CD4-positive, alpha-beta memory T cell (primary cell): ENCODE results near the gene IRF8. TPM values are rescaled to one million over a fixed set of nuclear protein-coding genes. Genes with fewer than 3 reads are reported as not detected.
"Not testable (repeated sequence)": the region's sequence is repeated elsewhere in the genome, so short reads cannot be mapped to it uniquely, and the experiment has no call there.

Source experiments
- CTCF ChIA-PET: fragments of 350-600 bp; sonication (Branson Sonifier 250); formaldehyde crosslinking; loops from one replicate; lab custom pipeline; 2021; ENCODE audit warnings: inconsistent platforms; ENCODE audit not compliant: partially characterized antibody; lab: Charles Lee
- POLR2A ChIA-PET: fragments of 350-600 bp; sonication (Branson Sonifier 250); formaldehyde crosslinking; loops from one replicate; lab custom pipeline; 2021; ENCODE audit not compliant: partially characterized antibody; lab: Charles Lee
- DNase-seq, 5 donors: peaks; one replicate each; pipeline versions ENCODE4 v3.0.0 to v3.0.0-alpha.2; 2020 to 2022; ENCODE audit warnings: mixed read lengths in 1 of 5
- H3K27ac ChIP-seq: one replicate; pipeline ENCODE4 v1.7.0; 2013; ENCODE audit warnings: low read depth, low read length
- H3K27me3 ChIP-seq: 2 replicates; pipeline ENCODE4 v1.7.0; 2013; ENCODE audit warnings: mild to moderate bottlenecking, low read length, moderate library complexity; ENCODE audit not compliant: insufficient read depth
- H3K36me3 ChIP-seq: 2 replicates; pipeline ENCODE4 v1.7.0; 2013; ENCODE audit warnings: mild to moderate bottlenecking, low read length, moderate library complexity; ENCODE audit not compliant: insufficient read depth
- H3K4me1 ChIP-seq: 2 replicates; pipeline ENCODE4 v1.7.0; 2013; ENCODE audit warnings: mild to moderate bottlenecking, low read length, moderate library complexity; ENCODE audit not compliant: insufficient read depth
- H3K4me3 ChIP-seq, 2 donors: one replicate each; pipeline ENCODE4 v1.7.0; 2013; ENCODE audit warnings: low read length in 2 of 2, mild to moderate bottlenecking in 1 of 2
- H3K9me3 ChIP-seq, 2 donors: one replicate each; pipeline ENCODE4 v1.7.0; 2013; ENCODE audit warnings: low read length in 2 of 2, control low read depth in 1 of 2; ENCODE audit not compliant: control insufficient read depth in 1 of 2
- H3K27ac Mint-ChIP-seq, 7 donors: one replicate each; pipeline ENCODE4 v1.8.0; 2020 to 2021; ENCODE audit warnings: mixed read lengths in 7 of 7, mild to moderate bottlenecking in 6 of 7, inconsistent platforms in 3 of 7, moderate library complexity in 3 of 7
- H3K27me3 Mint-ChIP-seq, 2 donors: one replicate each; pipeline ENCODE4 v1.8.0; 2020 to 2021; ENCODE audit warnings: mixed read lengths in 2 of 2
- H3K36me3 Mint-ChIP-seq, 2 donors: one replicate each; pipeline ENCODE4 v1.8.0; 2020 to 2021; ENCODE audit warnings: mixed read lengths in 2 of 2, inconsistent platforms in 1 of 2, mild to moderate bottlenecking in 1 of 2
- H3K4me1 Mint-ChIP-seq, 4 donors: one replicate each; pipeline ENCODE4 v1.8.0; 2020 to 2021; ENCODE audit warnings: mixed read lengths in 4 of 4, mild to moderate bottlenecking in 1 of 4
- H3K4me3 Mint-ChIP-seq, 8 donors: one replicate each; pipeline ENCODE4 v1.8.0; 2020 to 2021; ENCODE audit warnings: mixed read lengths in 8 of 8, mild to moderate bottlenecking in 7 of 8, moderate library complexity in 6 of 8, inconsistent platforms in 3 of 8
- H3K9me3 Mint-ChIP-seq, 8 donors: one replicate each; pipeline ENCODE4 v1.8.0; 2020 to 2021; ENCODE audit warnings: mixed read lengths in 8 of 8, mild to moderate bottlenecking in 5 of 8, inconsistent platforms in 3 of 8, moderate library complexity in 1 of 8
- intact Hi-C: fragments of 100-400 bp; cut with micrococcal nuclease; formaldehyde crosslinking; loops from one replicate; pipeline ENCODE4 v1.15.1; 2023
- polyA plus RNA-seq, 2 donors: library from polyadenylated mRNA; unstranded; fragments of 300-500 nt; fragmentation: Illumina TruSeq; gene quantifications; one replicate each; pipeline ENCODE4 v1.2.3, GENCODE V29; 2021
- total RNA-seq, 2 experiments: library from RNA; stranded (reverse); gene quantifications; one replicate each; pipeline ENCODE4 v1.2.3, GENCODE V29; 2021

The IRF8 gene
- total and polyA plus RNA-seq, 4 experiments from 2014 or later = 0.48 to 4.0 (median 1.4) TPM

- Mint-ChIP-seq H3K9me3 (peaks cover 0 to 2% (median 0%) of the 10 kb centered on the region in 8 donors), H3K4me1 (peaks cover 19 to 32% (median 23%) of the 10 kb centered on the region in 4 donors), H3K36me3 (peaks cover 0 to 4% of the 10 kb centered on the region in 2 donors), H3K4me3 (no peak overlapping the region), H3K27ac (no peak overlapping the region), H3K27me3 (peaks cover 8 to 16% of the 10 kb centered on the region in 2 donors)
- no peak overlapping the region for H3K4me3 ChIP-seq
- CTCF ChIA-PET = interaction anchor here (1.5 kb wide), 1 partner anchor 84 kb away, joined by 6 read pairs; no protein-coding TSS in a partner anchor
- H3K27ac ChIP-seq = no peak overlapping the region
- no peaks in the 10 kb centered on the region for H3K27me3 ChIP-seq
- DNase-seq = no peak
- H3K36me3 ChIP-seq = no peaks in the 10 kb centered on the region
- POLR2A ChIA-PET = no interaction called here
- intact Hi-C loops = no loop called here
- no peaks in the 10 kb centered on the region for H3K9me3 ChIP-seq
- H3K4me1 ChIP-seq = peaks cover 24% of the 10 kb centered on the region
Measured at GRCh38 chr16:85905110-85906095, 6.4 kb downstream of the IRF8 start.

GRCh38 chr16:85906349-85906748 lies 7.4 kb downstream of the IRF8 start:
- ChIA-PET POLR2A (no interaction called here), CTCF (interaction anchor here (1.5 kb wide), 1 partner anchor 85 kb away, joined by 6 read pairs; no protein-coding TSS in a partner anchor)
- intact Hi-C loops = no loop called here
- Histone ChIP-seq H3K4me1 (peaks cover 24% of the 10 kb centered on the region), H3K36me3 (no peaks in the 10 kb centered on the region), H3K9me3 (no peaks in the 10 kb centered on the region), H3K4me3 (no peak overlapping the region), H3K27ac (no peak overlapping the region), H3K27me3 (no peaks in the 10 kb centered on the region)
- no peak for DNase-seq
- no peak overlapping the region for H3K4me3 Mint-ChIP-seq
- H3K4me1 Mint-ChIP-seq = peaks cover 18 to 32% (median 21%) of the 10 kb centered on the region in 4 donors
- H3K9me3 Mint-ChIP-seq = peaks cover 0 to 2% (median 0%) of the 10 kb centered on the region in 8 donors
- H3K27me3 Mint-ChIP-seq = peaks cover 4 to 9% of the 10 kb centered on the region in 2 donors
- no peak overlapping the region for H3K27ac Mint-ChIP-seq
- H3K36me3 Mint-ChIP-seq = peaks cover 0 to 4% of the 10 kb centered on the region in 2 donors

- H3K9me3 ChIP-seq, H3K27ac ChIP-seq, H3K4me3 Mint-ChIP-seq, H3K27me3 ChIP-seq, H3K4me3 ChIP-seq, H3K27me3 Mint-ChIP-seq, H3K36me3 Mint-ChIP-seq, H3K9me3 Mint-ChIP-seq, H3K36me3 ChIP-seq, DNase-seq, intact Hi-C loops, CTCF ChIA-PET, POLR2A ChIA-PET, H3K27ac Mint-ChIP-seq: not testable (repeated sequence)
- peaks cover 14 to 24% (median 16%) of the 10 kb centered on the region in 4 donors for H3K4me1 Mint-ChIP-seq
- H3K4me1 ChIP-seq = peaks cover 18% of the 10 kb centered on the region
Measured at GRCh38 chr16:85907231-85907630, 8.3 kb downstream of the IRF8 start.

GRCh38 chr16:85908444-85908843 lies 9.5 kb downstream of the IRF8 start:
- H3K27me3 ChIP-seq = no peaks in the 10 kb centered on the region
- ChIA-PET CTCF (no interaction called here), POLR2A (interaction anchor here (1.8 kb wide), 1 partner anchor 9 kb away, joined by 4 read pairs; the partner anchor contains the start of gene IRF8)
- Mint-ChIP-seq H3K4me1 (peaks cover 3 to 12% (median 4%) of the 10 kb centered on the region in 4 donors), H3K4me3 (no peak overlapping the region), H3K27me3 (no peaks in the 10 kb centered on the region), H3K36me3 (peaks cover 0 to 4% of the 10 kb centered on the region in 2 donors), H3K9me3 (peaks cover 0 to 2% (median 0%) of the 10 kb centered on the region in 8 donors), H3K27ac (no peak overlapping the region)
- no peaks in the 10 kb centered on the region for H3K9me3 ChIP-seq
- intact Hi-C loops = no loop called here
- no peak overlapping the region for H3K4me3 ChIP-seq
- no peak for DNase-seq
- H3K36me3 ChIP-seq = no peaks in the 10 kb centered on the region
- H3K27ac ChIP-seq = no peak overlapping the region
- peaks cover 6% of the 10 kb centered on the region for H3K4me1 ChIP-seq

GRCh38 chr16:85908889-85909589 lies 10.1 kb downstream of the IRF8 start:
- H3K27ac Mint-ChIP-seq = no peak overlapping the region
- peaks cover 0 to under 1% (median 0%) of the 10 kb centered on the region in 8 donors for H3K9me3 Mint-ChIP-seq
- ChIA-PET CTCF (no interaction called here), POLR2A (interaction anchor here (1.8 kb wide), 1 partner anchor 10 kb away, joined by 4 read pairs; the partner anchor contains the start of gene IRF8)
- no peaks in the 10 kb centered on the region for H3K9me3 ChIP-seq
- H3K4me3 ChIP-seq = no peak overlapping the region
- intact Hi-C loops = no loop called here
- H3K27me3 Mint-ChIP-seq = no peaks in the 10 kb centered on the region
- no peak for DNase-seq
- no peaks in the 10 kb centered on the region for H3K36me3 ChIP-seq
- peaks cover 0 to 4% of the 10 kb centered on the region in 2 donors for H3K36me3 Mint-ChIP-seq
- no peaks in the 10 kb centered on the region for H3K4me1 ChIP-seq
- no peak overlapping the region for H3K27ac ChIP-seq
- no peak overlapping the region for H3K4me3 Mint-ChIP-seq
- H3K4me1 Mint-ChIP-seq = peaks cover 0 to 6% (median 0%) of the 10 kb centered on the region in 4 donors
- no peaks in the 10 kb centered on the region for H3K27me3 ChIP-seq

- no peaks in the 10 kb centered on the region for H3K9me3 Mint-ChIP-seq
- ChIA-PET POLR2A (no interaction called here), CTCF (interaction anchor here (1.0 kb wide), 1 partner anchor 89 kb away, joined by 3 read pairs; no protein-coding TSS in a partner anchor)
- H3K36me3 Mint-ChIP-seq = peaks cover 0 to 4% of the 10 kb centered on the region in 2 donors
- intact Hi-C loops = no loop called here
- Histone ChIP-seq H3K27me3 (no peaks in the 10 kb centered on the region), H3K9me3 (no peaks in the 10 kb centered on the region), H3K27ac (no peak overlapping the region), H3K4me3 (no peak overlapping the region), H3K36me3 (no peaks in the 10 kb centered on the region), H3K4me1 (no peaks in the 10 kb centered on the region)
- H3K27ac Mint-ChIP-seq = no peak overlapping the region
- H3K27me3 Mint-ChIP-seq = no peaks in the 10 kb centered on the region
- no peaks in the 10 kb centered on the region for H3K4me1 Mint-ChIP-seq
- no peak overlapping the region for H3K4me3 Mint-ChIP-seq
- no peak for DNase-seq
Measured at GRCh38 chr16:85909932-85910853, 11.2 kb downstream of the IRF8 start.
